GM18870 (cell line): Measurements from ENCODE around the gene HSPB1.
"Not testable (repeated sequence)": the region's sequence is repeated elsewhere in the genome, so short reads cannot be mapped to it uniquely, and the experiment has no call there.

Source experiments
- ATAC-seq: cut with Tn5 transposase; IDR thresholded peaks from one replicate; pipeline ENCODE4 v1.9.1; 2021; ENCODE audit warnings: moderate library complexity; ENCODE audit not compliant: unreplicated experiment

HSPB1 gene

DNA sequence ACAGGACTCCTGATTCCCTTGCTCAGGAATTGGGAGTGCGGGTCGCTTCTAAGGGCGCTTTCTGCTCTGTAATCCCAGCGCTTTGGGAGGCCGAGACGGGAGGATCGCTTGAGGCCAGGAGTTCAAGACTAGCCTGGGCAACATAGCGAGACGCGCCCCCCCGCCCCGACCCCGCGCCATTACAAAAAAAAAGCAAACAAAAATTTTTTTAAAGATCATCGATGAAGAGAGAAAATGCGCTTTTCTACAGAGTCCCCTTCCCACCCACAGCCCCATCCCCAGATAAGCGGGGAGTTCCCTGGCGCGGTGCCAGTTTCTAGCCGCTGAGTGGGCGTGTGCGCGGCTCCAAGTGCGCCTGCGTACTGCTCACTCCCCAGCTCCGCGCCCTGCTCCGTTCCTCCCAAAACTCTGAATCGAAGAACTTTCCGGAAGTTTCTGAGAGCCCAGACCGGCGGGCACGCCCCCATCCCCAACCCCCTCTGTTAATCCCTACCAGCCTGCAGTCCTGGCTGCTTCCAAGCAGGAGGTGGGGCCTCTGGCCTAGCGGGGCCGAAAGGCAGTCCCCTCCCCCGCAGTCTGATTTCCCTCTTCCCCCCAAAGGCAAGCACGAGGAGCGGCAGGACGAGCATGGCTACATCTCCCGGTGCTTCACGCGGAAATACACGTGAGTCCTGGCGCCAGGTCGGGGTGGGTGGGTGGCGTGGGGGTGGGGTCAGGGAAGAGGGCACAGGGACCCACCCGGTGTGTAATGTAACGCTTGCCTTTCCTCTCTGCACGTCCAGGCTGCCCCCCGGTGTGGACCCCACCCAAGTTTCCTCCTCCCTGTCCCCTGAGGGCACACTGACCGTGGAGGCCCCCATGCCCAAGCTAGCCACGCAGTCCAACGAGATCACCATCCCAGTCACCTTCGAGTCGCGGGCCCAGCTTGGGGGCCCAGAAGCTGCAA is 1.0 kb downstream of the HSPB1 start:
- ATAC-seq = peak; percentile 37

DNA sequence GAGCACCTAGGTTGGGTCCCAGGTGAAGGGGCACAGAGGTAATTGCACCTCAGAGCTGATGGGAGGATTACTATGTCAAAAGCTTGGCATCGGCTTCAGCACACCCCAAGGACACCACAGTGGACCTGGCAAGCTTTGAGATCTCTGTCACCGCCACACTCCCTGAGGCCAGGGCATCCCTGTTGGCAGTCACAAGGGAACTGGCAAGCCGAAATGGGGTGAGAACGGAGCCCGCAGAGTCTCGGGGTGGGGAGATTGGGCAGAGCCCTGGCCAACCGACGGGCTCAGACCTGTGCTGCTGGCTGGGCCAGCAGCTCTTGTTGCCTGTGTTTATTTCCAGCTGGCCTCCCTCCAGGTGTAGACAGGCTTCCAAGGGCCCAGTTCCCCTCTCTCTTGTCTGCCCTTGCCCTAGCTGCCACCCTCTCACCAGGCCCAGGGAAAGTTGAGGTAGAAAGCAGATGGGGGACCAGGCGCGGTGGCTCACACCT is 2.5 kb downstream of the HSPB1 start:
- no peak for ATAC-seq

DNA sequence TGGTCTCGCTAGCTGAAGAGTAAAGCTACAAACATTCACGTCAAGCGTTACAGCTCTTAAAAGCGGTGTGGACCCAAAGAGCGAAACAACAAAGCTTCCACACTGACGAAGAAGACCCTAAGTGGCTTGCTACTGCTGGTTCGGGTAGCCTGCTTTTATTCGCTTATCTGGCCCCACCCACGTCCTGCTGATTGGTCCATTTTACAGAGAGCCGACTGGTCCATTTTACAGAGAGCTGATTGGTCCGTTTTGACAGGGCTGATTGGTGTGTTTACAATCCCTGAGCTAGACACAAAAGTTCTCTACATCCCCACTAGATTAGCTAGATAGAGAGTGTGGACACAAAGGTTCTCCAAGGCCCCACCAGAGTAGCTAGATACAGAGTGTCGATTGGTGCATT is 6.4 kb downstream of the HSPB1 start:
- not testable (repeated sequence) for ATAC-seq

DNA sequence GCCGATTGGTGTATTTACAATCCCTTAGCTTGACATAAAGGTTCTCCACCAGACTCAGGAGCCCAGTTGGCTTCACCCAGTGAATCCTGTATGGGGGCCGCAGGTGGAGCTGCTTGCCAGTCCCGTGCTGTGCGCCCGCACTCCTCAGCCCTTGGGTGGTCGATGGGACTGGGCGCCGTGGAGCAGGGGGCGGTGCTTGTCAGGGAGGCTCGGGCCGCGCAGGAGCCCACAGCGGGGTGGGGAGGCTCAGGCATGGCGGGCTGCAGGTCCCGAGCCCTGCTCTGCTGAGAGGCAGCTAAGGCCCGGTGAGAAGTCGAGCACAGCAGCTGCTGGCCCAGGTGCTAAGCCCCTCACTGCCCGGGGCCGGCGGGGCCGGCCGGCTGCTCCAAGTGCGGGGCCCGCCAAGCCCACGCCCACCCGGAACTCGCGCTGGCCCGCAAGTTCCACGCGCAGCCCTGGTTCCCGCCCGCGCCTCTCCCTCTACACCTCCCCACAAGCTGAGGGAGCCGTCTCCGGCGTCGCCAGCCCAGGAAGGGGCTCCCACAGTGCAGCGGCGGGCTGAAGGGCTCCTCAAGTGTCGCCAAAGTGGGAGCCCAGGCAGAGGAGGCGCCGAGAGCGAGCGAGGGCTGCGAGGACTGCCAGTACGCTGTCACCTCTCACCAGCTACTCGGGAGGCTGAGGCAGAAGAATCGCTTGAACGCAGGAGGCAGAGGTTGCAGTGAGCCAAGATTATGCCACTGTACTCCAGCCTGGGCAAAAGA is 7.0 kb downstream of the HSPB1 start:
- not testable (repeated sequence) for ATAC-seq

DNA sequence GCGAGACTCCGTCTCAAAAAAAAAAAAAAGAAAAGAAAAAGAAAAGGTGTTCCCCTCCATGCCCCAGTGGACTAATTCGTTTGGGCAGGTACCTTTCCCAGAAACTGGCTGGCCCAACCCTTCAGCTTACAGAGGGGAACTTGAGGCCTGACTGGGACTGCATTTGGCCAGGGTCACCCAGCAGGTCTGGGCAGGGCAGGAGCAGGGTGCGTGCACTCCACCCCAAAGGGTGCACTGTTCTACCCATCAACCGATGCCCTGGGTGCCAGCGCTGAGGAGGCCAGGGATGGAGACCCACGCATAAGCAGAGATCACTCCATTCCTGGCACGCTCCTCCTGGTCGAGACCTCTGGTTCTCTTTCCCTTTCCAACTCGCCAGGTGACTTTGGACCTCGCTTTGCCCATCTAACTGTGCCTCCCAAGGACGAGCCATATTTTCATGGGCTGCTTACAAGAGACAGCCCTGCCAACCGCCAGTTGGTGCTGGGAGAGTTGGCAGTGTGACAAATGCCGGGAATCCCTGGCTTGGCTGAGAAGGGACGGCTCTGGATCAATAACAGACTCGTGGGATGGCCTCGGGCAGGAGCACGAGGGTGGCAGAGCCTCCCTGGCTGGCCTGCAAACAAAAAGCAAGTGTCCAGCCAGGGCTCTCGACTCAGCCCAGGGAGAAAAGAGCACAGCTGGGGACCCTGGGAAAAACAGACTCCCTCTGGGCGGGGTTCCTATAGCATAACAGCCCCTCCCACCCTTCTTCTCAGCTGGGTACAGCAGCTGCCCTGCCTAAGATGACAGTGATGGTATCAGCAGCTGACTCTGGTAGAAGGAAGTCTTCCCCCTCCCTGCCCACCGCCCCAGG is 7.9 kb downstream of the HSPB1 start:
- no peak for ATAC-seq

DNA sequence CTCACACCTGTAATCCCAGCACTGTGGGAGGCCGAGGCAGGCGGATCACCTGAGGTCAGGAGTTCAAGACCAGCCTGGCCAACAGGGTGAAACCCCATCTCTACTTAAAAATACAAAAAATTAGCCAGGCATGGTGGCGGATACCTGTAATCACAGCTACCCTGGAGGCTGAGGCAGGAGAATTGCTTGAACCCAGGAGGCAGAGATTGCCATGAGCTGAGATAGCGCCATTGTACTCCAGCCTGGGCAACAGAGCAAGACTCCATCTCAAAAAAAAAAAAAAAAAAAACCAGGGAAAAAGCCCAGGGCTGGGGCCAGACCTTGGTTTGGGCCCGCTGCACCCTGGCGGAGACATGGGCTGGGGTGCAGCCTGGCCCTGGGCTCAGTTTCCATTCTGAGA is 9.4 kb downstream of the HSPB1 start:
- not testable (repeated sequence) for ATAC-seq

DNA sequence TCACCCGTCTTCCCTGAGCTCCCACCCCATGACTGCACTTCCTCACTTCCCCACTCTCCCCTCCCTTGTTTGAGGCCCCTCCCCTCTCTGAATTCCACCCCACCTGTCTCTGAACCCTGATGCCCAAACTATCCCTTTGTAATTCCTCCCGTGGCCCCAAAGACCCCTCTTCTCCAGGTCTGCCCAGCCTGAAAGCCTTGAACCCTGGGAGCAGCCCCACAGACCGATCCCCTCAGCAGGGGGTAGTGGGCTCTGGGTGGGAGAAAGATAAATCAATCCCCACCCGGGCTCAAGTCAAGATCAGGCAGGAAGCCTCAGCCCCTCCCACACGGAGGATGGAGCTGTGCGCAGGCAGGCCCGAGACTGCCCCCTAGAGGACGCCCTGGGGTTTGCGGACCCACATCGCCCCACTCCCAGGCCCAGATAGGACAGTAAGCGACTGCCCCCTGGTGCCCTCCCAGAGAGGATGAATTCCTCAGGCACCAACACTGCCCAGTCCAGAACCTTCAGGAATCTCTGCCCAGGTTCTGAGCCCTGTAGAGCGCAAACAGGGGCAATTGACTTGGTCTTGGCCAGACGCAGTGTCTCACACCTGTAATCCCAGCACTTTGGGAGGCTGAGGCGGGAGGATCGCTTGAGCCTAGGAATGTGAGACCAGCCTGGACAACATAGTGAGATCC is 11.7 kb downstream of the HSPB1 start:
- ATAC-seq = peak; percentile 30

DNA sequence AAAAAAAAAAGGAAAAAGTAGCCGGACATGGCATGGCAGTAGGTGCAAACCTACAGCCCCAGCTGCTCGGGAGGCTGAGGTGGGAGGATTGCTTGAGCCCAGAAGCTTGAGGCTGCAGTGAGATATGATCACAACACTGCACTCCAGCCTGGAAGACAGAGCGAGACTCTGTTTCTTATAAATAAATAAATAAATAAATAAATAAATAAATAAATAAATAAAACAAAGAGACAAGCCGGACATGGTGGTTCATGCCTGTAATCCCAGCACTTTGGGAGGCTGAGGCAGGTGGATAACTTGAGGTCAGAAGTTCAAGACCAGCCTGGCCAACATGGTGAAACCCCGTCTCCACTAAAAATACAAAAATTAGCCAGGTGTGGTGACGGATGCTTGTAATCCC is 12.3 kb downstream of the HSPB1 start:
- not testable (repeated sequence) for ATAC-seq

DNA sequence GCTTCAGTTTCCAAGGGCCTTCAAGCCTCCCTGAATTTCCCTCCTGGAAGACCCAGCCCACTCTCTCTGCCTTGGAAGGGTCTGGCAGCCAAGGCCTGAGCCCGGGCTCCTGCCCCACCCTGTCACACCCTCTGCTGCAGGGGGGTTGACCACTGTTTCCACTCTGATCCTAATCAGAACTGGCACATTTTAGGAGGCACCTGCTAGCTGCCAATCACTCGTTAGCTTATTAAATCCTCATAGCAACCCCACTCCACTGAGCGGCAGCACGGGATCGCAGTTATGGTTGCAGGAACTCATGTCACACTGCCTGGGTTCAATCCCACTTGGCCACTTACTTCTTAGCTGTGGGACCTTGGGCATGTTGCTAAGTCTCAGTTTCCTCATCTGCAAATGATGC is 12.9 kb downstream of the HSPB1 start:
- no peak for ATAC-seq

DNA sequence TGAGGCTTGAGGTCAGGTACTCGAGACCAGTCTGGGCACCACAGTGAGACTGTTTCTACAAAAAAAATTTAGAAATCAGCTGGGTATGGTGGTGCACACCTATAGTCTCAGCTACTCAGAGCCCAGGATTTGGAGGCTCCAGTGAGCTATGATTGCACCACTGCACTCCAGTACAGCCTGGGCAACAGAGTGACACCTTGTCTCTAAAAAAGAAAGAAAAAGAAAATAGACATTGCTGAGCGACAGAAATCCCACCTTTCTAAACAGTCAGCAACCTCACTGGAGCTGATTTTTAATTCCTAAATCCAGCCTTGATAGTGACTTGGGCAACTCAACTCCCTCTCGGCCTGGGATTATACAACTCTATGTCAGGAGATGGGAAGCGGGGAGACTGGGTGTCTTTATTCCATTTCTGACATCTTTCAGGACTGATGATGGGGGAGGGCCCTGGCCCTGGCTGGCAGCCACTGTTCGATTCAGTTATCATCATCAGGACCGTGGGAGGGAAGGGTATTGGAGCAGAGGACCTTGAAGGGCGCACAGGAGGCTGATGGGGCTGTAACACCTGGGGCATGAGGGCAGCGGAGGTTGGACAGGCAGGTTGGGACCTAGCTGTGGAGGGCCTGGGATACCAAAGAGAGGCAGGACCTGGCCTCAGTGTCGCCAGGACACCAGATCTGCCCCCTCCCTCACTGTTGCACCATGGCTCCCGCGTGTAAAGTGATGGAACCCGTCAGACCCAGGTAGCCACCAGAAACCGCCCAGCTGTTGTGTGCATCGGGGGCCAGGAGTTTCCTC is 14.7 kb downstream of the HSPB1 start:
- ATAC-seq = no peak

DNA sequence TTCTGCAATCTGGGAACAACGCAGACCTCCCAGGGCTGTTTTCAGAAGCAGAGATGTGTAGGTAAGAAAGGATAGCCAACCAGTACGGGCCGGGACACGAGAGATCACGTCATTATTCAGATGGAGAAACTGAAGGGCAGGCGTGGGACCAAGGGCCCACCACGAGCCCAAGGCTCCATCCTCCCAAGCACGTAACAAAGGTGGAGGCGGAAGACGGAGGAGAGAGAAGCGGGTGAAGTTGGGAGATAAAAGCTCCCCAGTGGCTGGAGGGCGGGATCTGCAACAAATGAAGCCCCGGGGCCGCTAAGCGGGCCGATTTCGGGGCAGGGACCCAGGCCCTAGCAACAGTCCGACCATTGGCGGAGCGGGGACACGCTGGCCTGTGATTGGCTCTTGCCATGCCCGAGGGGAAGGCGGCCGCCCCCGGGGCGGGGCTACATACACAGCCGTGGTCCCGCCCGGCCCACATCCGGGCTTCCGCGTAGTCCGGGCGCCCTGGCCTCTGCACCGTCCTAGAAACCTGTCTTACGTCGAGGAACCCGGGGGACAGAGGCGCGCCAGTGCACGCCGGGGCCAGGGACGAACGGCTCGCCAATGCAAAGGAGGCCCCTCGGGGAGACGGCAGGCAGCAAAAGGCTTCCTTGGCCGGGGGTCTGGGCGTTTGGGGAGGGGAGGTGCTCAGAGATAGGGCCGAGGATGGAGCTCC is 15.5 kb downstream of the HSPB1 start:
- peak; percentile 63 for ATAC-seq

DNA sequence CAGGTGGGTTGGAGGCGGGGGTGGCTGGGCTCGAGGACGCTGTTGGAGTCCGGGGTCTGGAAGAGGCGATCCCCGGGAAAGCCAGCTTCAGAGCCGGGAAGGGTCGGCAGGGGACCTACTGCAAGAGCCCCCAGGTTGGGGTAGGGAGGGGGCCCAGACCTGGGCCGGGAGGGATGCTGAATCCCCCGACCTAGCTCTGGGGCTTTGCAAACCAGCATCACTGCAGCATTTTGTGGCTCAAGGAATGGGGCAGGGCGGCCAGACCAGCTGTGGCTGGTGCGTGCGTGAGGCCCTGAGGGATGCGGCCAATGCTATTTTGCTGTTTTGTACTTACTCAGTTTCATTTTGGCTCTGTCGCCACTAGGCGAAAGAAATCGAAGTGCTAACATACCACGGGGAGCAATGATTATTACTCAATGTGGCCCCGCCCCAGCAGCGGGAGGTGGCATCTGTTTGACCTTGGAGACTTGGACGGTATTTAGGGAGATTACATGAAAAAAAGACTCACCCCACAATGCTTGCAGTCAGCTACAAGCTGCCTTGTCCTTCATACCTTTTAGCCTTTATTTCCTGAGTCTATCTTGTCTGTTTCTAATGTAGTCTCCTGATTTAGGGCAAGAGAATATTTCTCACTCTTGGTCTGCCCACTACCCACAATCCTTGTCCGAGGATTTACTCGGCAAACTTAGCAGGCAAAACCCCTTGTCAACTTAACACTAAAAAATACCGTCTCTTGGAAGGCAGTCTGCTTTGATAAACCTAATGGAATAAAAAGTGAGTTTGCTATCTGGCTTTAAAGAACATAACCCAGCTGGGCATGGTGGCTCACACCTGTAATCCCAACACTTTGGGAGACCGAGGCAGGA is 16.2 kb downstream of the HSPB1 start:
- peak; percentile 48 for ATAC-seq

DNA sequence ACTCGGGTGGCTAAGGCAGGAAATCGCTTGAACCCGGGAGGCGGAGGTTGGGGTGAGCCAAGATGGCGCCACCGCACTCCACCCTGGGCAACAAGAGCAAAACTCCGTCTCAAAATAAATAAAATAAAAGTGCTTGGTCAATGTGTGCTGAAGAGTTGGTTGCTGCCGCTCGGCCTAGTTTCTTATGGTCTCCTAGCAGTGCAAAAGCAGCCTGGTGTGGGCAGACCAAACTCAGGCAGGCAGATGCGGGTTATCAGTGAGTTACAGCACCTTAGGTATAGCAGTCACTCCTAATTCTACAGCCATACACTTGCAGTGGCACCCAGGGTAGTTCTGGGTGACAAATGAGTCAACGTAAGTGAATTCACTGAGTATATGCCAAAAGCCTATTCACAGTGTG is 22.6 kb downstream of the HSPB1 start:
- ATAC-seq = no peak

DNA sequence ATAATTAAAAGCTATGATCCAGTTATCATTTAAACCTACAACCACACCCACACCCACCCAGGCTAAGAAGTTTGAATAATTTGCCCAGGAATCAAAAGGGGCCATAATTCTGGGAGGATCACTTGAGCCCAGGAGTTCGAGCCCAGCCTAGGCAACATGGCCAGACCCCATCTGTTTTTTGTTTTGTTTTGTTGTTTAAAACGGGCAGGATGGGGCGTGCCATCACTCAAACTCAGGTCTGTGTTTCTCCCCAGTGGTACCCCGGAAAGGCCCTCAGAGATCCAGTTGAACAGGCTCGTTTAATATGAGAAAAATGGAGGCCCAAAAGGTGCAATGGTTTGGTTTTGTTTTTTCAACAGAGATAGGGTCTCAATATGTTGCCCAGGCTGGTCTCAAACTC is 23.3 kb downstream of the HSPB1 start:
- ATAC-seq = no peak

DNA sequence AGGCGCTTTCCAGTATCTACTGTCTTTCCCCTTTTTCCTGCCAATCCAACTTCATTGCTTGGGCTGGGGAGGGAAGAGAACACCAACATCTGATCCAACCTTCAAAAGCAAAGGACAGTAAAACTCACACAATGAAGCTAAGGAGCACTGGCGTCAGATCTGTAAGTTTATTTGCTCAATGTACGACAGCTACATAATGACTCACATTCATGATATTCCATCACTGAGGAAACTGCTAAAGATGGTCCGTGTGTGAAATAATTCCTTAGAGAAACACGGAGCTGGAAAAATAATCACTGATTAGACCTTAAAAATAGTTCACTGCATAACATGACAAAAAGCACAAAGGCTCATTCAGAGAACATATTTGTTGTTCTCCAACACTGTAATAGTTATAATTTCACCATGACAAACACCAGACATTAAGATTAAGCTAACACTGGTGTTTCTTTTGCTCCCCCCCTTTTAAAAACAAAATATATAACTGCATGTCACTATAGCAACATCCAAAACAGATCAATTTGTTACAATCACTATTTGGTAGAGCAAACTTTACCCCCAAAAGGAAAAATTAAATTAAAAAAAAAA is 24.3 kb downstream of the HSPB1 start:
- ATAC-seq = no peak

DNA sequence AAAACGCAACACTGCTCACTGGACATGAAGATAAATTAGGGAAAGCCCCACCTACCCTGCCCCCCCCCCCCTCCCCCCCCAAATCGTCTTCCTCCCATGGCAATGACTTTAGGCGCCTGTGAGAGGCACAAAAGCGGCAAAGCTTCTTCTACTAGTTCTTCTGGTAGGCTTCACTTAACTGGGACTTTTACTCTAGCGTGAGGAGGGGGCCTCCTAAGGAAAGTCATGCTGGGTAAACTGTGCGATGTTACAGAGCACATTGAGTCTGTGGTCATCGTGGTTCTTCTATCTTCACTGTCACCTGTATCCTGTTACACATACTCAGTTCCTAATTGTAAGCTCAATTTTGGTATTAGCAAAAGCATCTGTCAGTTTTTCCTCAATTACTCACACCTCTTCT is 25.1 kb downstream of the HSPB1 start:
- no peak for ATAC-seq

DNA sequence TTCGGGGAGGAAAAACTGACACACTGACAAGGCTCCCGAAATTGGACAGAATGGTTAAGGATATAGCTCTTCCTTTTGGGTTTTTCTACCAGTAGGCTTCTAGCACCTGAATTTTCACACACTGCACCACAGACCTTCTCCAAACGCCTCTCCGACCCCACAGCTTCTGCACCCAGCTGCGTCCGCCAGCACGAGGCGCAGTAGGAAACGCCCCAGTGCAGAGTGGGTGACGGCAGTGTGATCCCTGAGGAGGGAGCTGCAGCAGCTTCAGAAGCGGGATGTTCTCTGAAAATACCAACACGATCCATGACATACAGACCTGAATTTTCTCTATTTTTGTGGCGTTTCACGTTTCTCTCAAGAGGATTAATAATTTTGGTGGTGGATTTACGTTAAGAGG is 25.9 kb downstream of the HSPB1 start:
- ATAC-seq = no peak

DNA sequence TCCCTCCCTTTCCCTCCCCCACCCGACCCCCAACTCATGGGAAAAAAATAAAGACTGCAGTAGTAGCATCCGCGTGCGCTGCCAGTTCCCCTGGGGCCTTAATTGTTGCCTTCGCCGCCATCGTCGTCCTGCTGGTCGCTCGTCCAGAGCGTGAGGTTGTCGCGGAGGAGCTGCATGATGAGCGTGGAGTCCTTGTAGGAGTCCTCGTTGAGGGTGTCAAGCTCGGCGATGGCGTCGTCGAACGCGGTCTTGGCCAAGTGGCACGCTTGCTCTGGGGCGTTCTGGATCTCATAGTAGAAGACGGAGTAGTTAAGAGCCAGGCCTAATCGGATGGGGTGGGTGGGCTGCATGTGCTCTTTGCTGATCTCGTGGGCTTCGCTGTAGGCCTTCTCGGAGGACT is 27.0 kb downstream of the HSPB1 start:
- no peak for ATAC-seq
